ENCODE measurements around the gene ABCD3. TPM values are rescaled to one million over a fixed set of nuclear protein-coding genes. Genes with fewer than 3 reads are reported as not detected.

The ABCD3 gene
- total and polyA plus RNA-seq, 7 donors, result 15.8 to 48.5 (median 37.7) TPM

GRCh38 chr1:94382201-94382600 is 36.0 kb upstream of the ABCD3 start:
- 84 to 89% (median 86%) methylated on average over 3 of the region's 3 CpGs for WGBS, 3 donors
- no peaks in the 10 kb centered on the region for H3K4me1 ChIP-seq
- TF ChIP-seq CTCF (IDR thresholded peaks at IDR 0.05), result no peak
- no peak for DNase-seq
- no peak overlapping the region for H3K27ac ChIP-seq
- no peaks in the 10 kb centered on the region for H3K9me3 ChIP-seq
- H3K4me3 ChIP-seq, result no peak overlapping the region
- no peaks in the 10 kb centered on the region for H3K27me3 ChIP-seq (ENCODE audit: insufficient read depth in 3 of 3, low read length in 2 of 3)
- ATAC-seq, result no peak
- H3K36me3 ChIP-seq (ENCODE audit: insufficient read depth in 1 of 2, low read depth in 1 of 2), result no peaks in the 10 kb centered on the region
- intact Hi-C loops (cut with DNase I), result no loop called here

GRCh38 chr1:94383966-94384408 is 34.2 kb upstream of the ABCD3 start:
- ATAC-seq (no peak), DNase-seq (no peak)
- TF ChIP-seq CTCF (IDR thresholded peaks at IDR 0.05), result no peak
- H3K4me3 ChIP-seq, result no peak overlapping the region
- no peaks in the 10 kb centered on the region for H3K36me3 ChIP-seq (ENCODE audit: insufficient read depth in 1 of 2, low read depth in 1 of 2)
- 83 to 90% (median 87%) methylated on average over 4 of the region's 4 CpGs for WGBS, 3 donors
- H3K9me3 ChIP-seq, result no peaks in the 10 kb centered on the region
- intact Hi-C loops (cut with DNase I), result no loop called here
- H3K27me3 ChIP-seq (ENCODE audit: insufficient read depth in 3 of 3, low read length in 2 of 3), result no peaks in the 10 kb centered on the region
- no peaks in the 10 kb centered on the region for H3K4me1 ChIP-seq
- H3K27ac ChIP-seq, result no peak overlapping the region

- 63 to 68% (median 65%) methylated on average over 4 of the region's 4 CpGs for WGBS, 3 donors
- H3K4me1 ChIP-seq, result no peaks in the 10 kb centered on the region
- ATAC-seq, result no peak
Observed at GRCh38 chr1:94384485-94385265, 33.5 kb upstream of the ABCD3 start.

GRCh38 chr1:94385308-94385929 is 32.8 kb upstream of the ABCD3 start:
- 44 to 67% (median 67%) methylated on average over 2 of the region's 2 CpGs for WGBS, 3 donors
- Histone ChIP-seq H3K27ac (no peak overlapping the region), H3K36me3 (ENCODE audit: insufficient read depth in 1 of 2, low read depth in 1 of 2) (no peaks in the 10 kb centered on the region), H3K4me1 (no peaks in the 10 kb centered on the region), H3K9me3 (no peaks in the 10 kb centered on the region), H3K27me3 (ENCODE audit: insufficient read depth in 3 of 3, low read length in 2 of 3) (no peaks in the 10 kb centered on the region), H3K4me3 (no peak overlapping the region)
- DNase-seq (no peak), ATAC-seq (no peak)
- no peak for TF ChIP-seq CTCF (IDR thresholded peaks at IDR 0.05)
- intact Hi-C loops (cut with DNase I), result no loop called here

More at GRCh38 chr1:94384485-94385265, 33.5 kb upstream of the ABCD3 start:
- intact Hi-C loops (cut with DNase I), result no loop called here
- no peak for TF ChIP-seq CTCF (IDR thresholded peaks at IDR 0.05)
- no peak for DNase-seq
- Histone ChIP-seq H3K27me3 (ENCODE audit: insufficient read depth in 3 of 3, low read length in 2 of 3) (no peaks in the 10 kb centered on the region), H3K27ac (no peak overlapping the region), H3K4me3 (no peak overlapping the region), H3K9me3 (no peaks in the 10 kb centered on the region), H3K36me3 (ENCODE audit: insufficient read depth in 1 of 2, low read depth in 1 of 2) (no peaks in the 10 kb centered on the region)
